DOHH2 (cell line): ENCODE data around the gene VPS9D1.

Experiments
- CTCF ChIP-seq: fragments of 200-600 bp; sonication (generic); IDR thresholded peaks from one replicate; pipeline ENCODE4 v1.5.1; 2014; ENCODE audit warnings: antibody characterized with exemption, mild to moderate bottlenecking, low read depth, low read length; ENCODE audit not compliant: poor library complexity, severe bottlenecking
- EZH2phosphoT487 ChIP-seq: fragments of 200-600 bp; sonication (generic); IDR thresholded peaks from 2 replicates; pipeline ENCODE4 v1.6.1; 2017; ENCODE audit warnings: borderline replicate concordance, mild to moderate bottlenecking, antibody characterized with exemption, low read length, moderate library complexity, mixed read lengths

GRCh38 chr16:89749637-89750036, 28.9 kb upstream of the VPS9D1 start:
- TF ChIP-seq CTCF (no peak), EZH2phosphoT487 (no peak)
